GM12878 (cell line): Measurements from ENCODE around the gene USP10.

Experiments used
- CHD2 ChIP-seq: IDR thresholded peaks from 2 replicates; pipeline ENCODE4 v1.6.1; 2011; ENCODE audit warnings: low read depth, low read length, improper control_type of control experiment, borderline replicate concordance
- EZH2 ChIP-seq: IDR thresholded peaks from 2 replicates; pipeline ENCODE4 v1.6.1; 2012; ENCODE audit warnings: low read depth, mild to moderate bottlenecking, control low read depth, inconsistent platforms, low read length, borderline replicate concordance; ENCODE audit not compliant: control insufficient read depth
- KAT2A ChIP-seq: conservative IDR thresholded peaks from 2 replicates; pipeline ENCODE4 v1.6.1; 2011; ENCODE audit warnings: low read depth, low read length; ENCODE audit not compliant: control insufficient read depth
- MAX ChIP-seq: IDR thresholded peaks from 2 replicates; pipeline ENCODE4 v1.6.1; 2012; ENCODE audit warnings: low read depth, low read length, improper control_type of control experiment
- RFX5 ChIP-seq: IDR thresholded peaks from 2 replicates; pipeline ENCODE4 v1.6.1; 2011; ENCODE audit warnings: low read depth, low read length, improper control_type of control experiment
- ZSCAN29 ChIP-seq: fragments of 450-650 bp; IDR thresholded peaks from 2 replicates; pipeline ENCODE4 v1.6.1; 2017; ENCODE audit warnings: mild to moderate bottlenecking, moderate library complexity
- TF ChIP-seq, protein P1 (sequence below), 3 experiments: IDR thresholded peaks in 2 of 3; conservative IDR thresholded peaks in 1 of 3; 2 replicates each; pipeline ENCODE4 v1.5.1; 2011; ENCODE audit warnings: low read depth in 3 of 3, low read length in 3 of 3, mild to moderate bottlenecking in 3 of 3, control low read depth in 2 of 3, moderate library complexity in 2 of 3, inconsistent platforms in 1 of 3, mixed read lengths in 1 of 3; ENCODE audit not compliant: control insufficient read depth in 2 of 3, insufficient read depth in 1 of 3; ENCODE audit errors: extremely low read depth in 1 of 3
- TF ChIP-seq, protein P2 (sequence below): IDR thresholded peaks from 2 replicates; pipeline ENCODE4 v1.6.1; 2012; ENCODE audit warnings: mild to moderate bottlenecking, low read depth, low read length

DNA sequence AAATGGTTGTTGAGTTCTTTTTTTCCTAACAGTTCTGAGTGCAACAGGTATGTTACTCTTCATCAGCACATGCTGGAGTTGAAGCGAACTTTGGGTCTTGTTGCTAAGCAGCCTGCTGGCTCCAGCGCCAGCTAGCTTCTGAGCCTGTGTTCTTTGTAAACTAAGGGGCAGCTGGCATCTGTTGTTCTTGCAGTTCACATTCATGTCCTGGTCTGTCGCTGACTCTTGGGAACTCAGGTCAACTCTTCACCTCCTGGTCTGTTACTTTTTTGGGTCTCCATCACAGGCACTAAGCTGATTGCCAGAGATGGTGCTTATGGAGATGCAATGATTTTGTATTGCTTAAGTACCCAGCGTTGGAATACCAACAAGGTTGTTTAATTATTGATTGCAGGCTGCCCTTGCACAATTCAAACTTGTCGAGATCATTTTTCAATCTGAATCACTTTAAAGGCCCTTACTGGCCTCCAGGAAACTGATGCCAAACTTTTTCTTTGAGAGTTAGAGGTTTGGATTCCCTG lies 40.9 kb downstream of the USP10 start:
- TF ChIP-seq KAT2A (no peak), MAX (no peak), ZSCAN29 (no peak), RFX5 (no peak), EZH2 (no peak), CHD2 (no peak)
- TF ChIP-seq, protein P1, sequence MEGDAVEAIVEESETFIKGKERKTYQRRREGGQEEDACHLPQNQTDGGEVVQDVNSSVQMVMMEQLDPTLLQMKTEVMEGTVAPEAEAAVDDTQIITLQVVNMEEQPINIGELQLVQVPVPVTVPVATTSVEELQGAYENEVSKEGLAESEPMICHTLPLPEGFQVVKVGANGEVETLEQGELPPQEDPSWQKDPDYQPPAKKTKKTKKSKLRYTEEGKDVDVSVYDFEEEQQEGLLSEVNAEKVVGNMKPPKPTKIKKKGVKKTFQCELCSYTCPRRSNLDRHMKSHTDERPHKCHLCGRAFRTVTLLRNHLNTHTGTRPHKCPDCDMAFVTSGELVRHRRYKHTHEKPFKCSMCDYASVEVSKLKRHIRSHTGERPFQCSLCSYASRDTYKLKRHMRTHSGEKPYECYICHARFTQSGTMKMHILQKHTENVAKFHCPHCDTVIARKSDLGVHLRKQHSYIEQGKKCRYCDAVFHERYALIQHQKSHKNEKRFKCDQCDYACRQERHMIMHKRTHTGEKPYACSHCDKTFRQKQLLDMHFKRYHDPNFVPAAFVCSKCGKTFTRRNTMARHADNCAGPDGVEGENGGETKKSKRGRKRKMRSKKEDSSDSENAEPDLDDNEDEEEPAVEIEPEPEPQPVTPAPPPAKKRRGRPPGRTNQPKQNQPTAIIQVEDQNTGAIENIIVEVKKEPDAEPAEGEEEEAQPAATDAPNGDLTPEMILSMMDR (IDR thresholded peaks at IDR 0.05 in 2 of 3, conservative IDR thresholded peaks at IDR 0.05 in 1 of 3; ENCODE audit: control insufficient read depth in 2 of 3, extremely low read depth in 1 of 3, insufficient read depth in 1 of 3, low read depth in 3 of 3, low read length in 3 of 3) = no peak
- TF ChIP-seq, protein P2, sequence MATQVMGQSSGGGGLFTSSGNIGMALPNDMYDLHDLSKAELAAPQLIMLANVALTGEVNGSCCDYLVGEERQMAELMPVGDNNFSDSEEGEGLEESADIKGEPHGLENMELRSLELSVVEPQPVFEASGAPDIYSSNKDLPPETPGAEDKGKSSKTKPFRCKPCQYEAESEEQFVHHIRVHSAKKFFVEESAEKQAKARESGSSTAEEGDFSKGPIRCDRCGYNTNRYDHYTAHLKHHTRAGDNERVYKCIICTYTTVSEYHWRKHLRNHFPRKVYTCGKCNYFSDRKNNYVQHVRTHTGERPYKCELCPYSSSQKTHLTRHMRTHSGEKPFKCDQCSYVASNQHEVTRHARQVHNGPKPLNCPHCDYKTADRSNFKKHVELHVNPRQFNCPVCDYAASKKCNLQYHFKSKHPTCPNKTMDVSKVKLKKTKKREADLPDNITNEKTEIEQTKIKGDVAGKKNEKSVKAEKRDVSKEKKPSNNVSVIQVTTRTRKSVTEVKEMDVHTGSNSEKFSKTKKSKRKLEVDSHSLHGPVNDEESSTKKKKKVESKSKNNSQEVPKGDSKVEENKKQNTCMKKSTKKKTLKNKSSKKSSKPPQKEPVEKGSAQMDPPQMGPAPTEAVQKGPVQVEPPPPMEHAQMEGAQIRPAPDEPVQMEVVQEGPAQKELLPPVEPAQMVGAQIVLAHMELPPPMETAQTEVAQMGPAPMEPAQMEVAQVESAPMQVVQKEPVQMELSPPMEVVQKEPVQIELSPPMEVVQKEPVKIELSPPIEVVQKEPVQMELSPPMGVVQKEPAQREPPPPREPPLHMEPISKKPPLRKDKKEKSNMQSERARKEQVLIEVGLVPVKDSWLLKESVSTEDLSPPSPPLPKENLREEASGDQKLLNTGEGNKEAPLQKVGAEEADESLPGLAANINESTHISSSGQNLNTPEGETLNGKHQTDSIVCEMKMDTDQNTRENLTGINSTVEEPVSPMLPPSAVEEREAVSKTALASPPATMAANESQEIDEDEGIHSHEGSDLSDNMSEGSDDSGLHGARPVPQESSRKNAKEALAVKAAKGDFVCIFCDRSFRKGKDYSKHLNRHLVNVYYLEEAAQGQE = no peak
